HepG2 (cell line): ENCODE measurements around the gene VWA1. TPM values are rescaled to one million over a fixed set of nuclear protein-coding genes. Genes with fewer than 3 reads are reported as not detected.
A peak's percentile ranks its signal among the peaks of the same experiment; 100 is the strongest.

Experiments used
- ARNT2 ChIP-seq: sonication (generic); formaldehyde crosslinking; IDR thresholded peaks from 2 replicates; pipeline ENCODE4 v1.8.0; 2022; ENCODE audit warnings: mild to moderate bottlenecking, low read depth, missing genetic modification reagents, moderate library complexity
- DBP ChIP-seq: sonication (generic); formaldehyde crosslinking; IDR thresholded peaks from 2 replicates; pipeline ENCODE4 v1.4.0; 2020; ENCODE audit warnings: missing genetic modification reagents; ENCODE audit errors: not compliant biosample characterization
- E2F5 ChIP-seq: sonication (generic); formaldehyde crosslinking; conservative IDR thresholded peaks from 2 replicates; pipeline ENCODE4 v1.4.0; 2020; ENCODE audit warnings: missing genetic modification reagents
- GLMP ChIP-seq: sonication (generic); formaldehyde crosslinking; IDR thresholded peaks from 2 replicates; pipeline ENCODE4 v1.9.0; 2021; ENCODE audit warnings: missing genetic modification reagents, mild to moderate bottlenecking, borderline replicate concordance
- HMGA1 ChIP-seq: sonication (generic); formaldehyde crosslinking; conservative IDR thresholded peaks from 2 replicates; pipeline ENCODE4 v1.4.0; 2020; ENCODE audit warnings: missing genetic modification reagents
- MIER2 ChIP-seq: IDR thresholded peaks from 2 replicates; pipeline ENCODE4 v1.6.1; 2016; ENCODE audit warnings: missing biosample characterization, missing genetic modification reagents
- MXD1 ChIP-seq: sonication (generic); formaldehyde crosslinking; IDR thresholded peaks from 2 replicates; pipeline ENCODE4 v1.4.0; 2020; ENCODE audit warnings: mild to moderate bottlenecking, missing genetic modification reagents
- NONO ChIP-seq, 2 experiments: fragments of 450-650 bp in 1 of 2; sonication (generic) in 1 of 2; formaldehyde crosslinking in 1 of 2; IDR thresholded peaks in 1 of 2; conservative IDR thresholded peaks in 1 of 2; 2 replicates each; pipeline versions ENCODE4 v1.6.1 to v1.8.0; 2017 to 2022; ENCODE audit warnings: mild to moderate bottlenecking in 1 of 2, missing genetic modification reagents in 1 of 2, moderate library complexity in 1 of 2
- PREB ChIP-seq: sonication (generic); formaldehyde crosslinking; IDR thresholded peaks from 2 replicates; pipeline ENCODE4 v1.4.0; 2020; ENCODE audit warnings: missing genetic modification reagents
- RBM22 ChIP-seq: fragments of 200-400 bp; formaldehyde crosslinking; optimal IDR thresholded peaks from 2 replicates; pipeline ENCODE3; 2017; ENCODE audit warnings: mild to moderate bottlenecking, low read length, moderate library complexity
- SATB2 ChIP-seq: sonication (generic); formaldehyde crosslinking; IDR thresholded peaks from 2 replicates; pipeline ENCODE4 v1.5.0; 2020; ENCODE audit warnings: missing genetic modification reagents
- SSRP1 ChIP-seq: IDR thresholded peaks from 2 replicates; pipeline ENCODE4 v1.6.1; 2016; ENCODE audit warnings: control low read depth
- TEAD3 ChIP-seq: optimal IDR thresholded peaks from 2 replicates; pipeline ENCODE3; 2016; ENCODE audit warnings: borderline replicate concordance
- ZFP91 ChIP-seq: sonication (generic); formaldehyde crosslinking; IDR thresholded peaks from 2 replicates; pipeline ENCODE4 v1.9.0; 2022; ENCODE audit warnings: missing genetic modification reagents, mild to moderate bottlenecking, borderline replicate concordance
- ZNF263 ChIP-seq: sonication (generic); formaldehyde crosslinking; IDR thresholded peaks from 2 replicates; pipeline ENCODE4 v1.4.0; 2020; ENCODE audit warnings: missing genetic modification reagents
- ZNF337 ChIP-seq: sonication (generic); formaldehyde crosslinking; IDR thresholded peaks from 2 replicates; pipeline ENCODE4 v1.5.1; 2020; ENCODE audit warnings: missing genetic modification reagents, low read depth, mild to moderate bottlenecking, borderline replicate concordance
- ZNF644 ChIP-seq: IDR thresholded peaks from 2 replicates; pipeline ENCODE4 v1.6.1; 2016; ENCODE audit warnings: low read depth
- polyA plus RNA-seq, 8 experiments: library from polyadenylated mRNA; depleted of rRNA in 3 of 8; stranded (reverse) in 7 of 8; unstranded in 1 of 8; fragments of >200 nt; fragmentation: Illumina TruSeq in 4 of 8; extraction: Trizol in 4 of 8; gene quantifications; 2 replicates each; pipeline versions ENCODE4 v1.2.1 to v1.2.3, GENCODE V29; 2011 to 2016; ENCODE audit warnings: low read depth in 4 of 8, missing spikeins in 1 of 8, mixed read lengths in 1 of 8; ENCODE audit not compliant: insufficient read depth in 1 of 8
- total RNA-seq, 5 experiments: library from RNA; depleted of rRNA; stranded (reverse); fragments of >200 nt; fragmentation: Illumina TruSeq; extraction: Trizol; gene quantifications; 2 replicates each; pipeline ENCODE4 v1.2.3, GENCODE V29; 2016; ENCODE audit warnings: low read depth in 1 of 5

VWA1 gene
- total and polyA plus RNA-seq, 2 of the 13 experiments (the other 11 are each of a cell fraction or from before 2014, with no cell fraction given): 40.9 to 57.5 TPM

- TF ChIP-seq E2F5 (CRISPR knock-in tag) (no peak), HMGA1 (no peak), ARNT2 (CRISPR knock-in tag) (0 out of 2 replicates have a peak, but pooled peaks have one; percentile 21), ZNF337 (no peak), DBP (CRISPR knock-in tag) (no peak), MIER2 (CRISPR knock-in tag) (0 out of 2 replicates have a peak, but pooled peaks have one; percentile 12), MXD1 (no peak), GLMP (CRISPR knock-in tag) (no peak), SATB2 (CRISPR knock-in tag) (no peak), ZNF644 (CRISPR knock-in tag) (no peak), ZFP91 (CRISPR knock-in tag) (no peak), ZNF263 (no peak), PREB (CRISPR knock-in tag) (no peak), RBM22 (peak; percentile 84), TEAD3 (peak; percentile 8), NONO (IDR thresholded peaks at IDR 0.05) (no peak), NONO (CRISPR knock-in tag; conservative IDR thresholded peaks at IDR 0.05) (0 out of 2 replicates have a peak, but pooled peaks have one; percentile 36), SSRP1 (CRISPR knock-in tag) (no peak)
These were observed 33.2 kb upstream of the VWA1 start (continued) for GRCh38 chr1:1402072-1402900.
